ENCODE results near the gene NTM. TPM values are rescaled to one million over a fixed set of nuclear protein-coding genes. Genes with fewer than 3 reads are reported as not detected.

NTM gene
- total RNA-seq, 1 donor from 2014 or later: not detected

- no peak for TF ChIP-seq CTCF (IDR thresholded peaks at IDR 0.05)
- Mint-ChIP-seq H3K4me1 (no peaks in the 10 kb centered on the region), H3K36me3 (ENCODE audit: low read depth) (no peaks in the 10 kb centered on the region), H3K4me3 (no peak overlapping the region), H3K9me3 (peaks cover 3% of the 10 kb centered on the region), H3K27me3 (no peaks in the 10 kb centered on the region), H3K27ac (no peak overlapping the region)
- DNase-seq (no peak), ATAC-seq (ENCODE audit: low read depth) (no peak)
- intact Hi-C loops (cut with micrococcal nuclease): no loop called here
- POLR2A ChIA-PET: no interaction called here
- CTCF ChIA-PET: no interaction called here
Observed at GRCh38 chr11:131857246-131857645, 486.8 kb downstream of the NTM start.

- ChIA-PET POLR2A (no interaction called here), CTCF (no interaction called here)
- Mint-ChIP-seq H3K4me1 (no peaks in the 10 kb centered on the region), H3K27ac (no peak overlapping the region), H3K4me3 (no peak overlapping the region), H3K27me3 (no peaks in the 10 kb centered on the region), H3K9me3 (no peaks in the 10 kb centered on the region), H3K36me3 (ENCODE audit: low read depth) (no peaks in the 10 kb centered on the region)
- no peak for TF ChIP-seq CTCF (IDR thresholded peaks at IDR 0.05)
- ATAC-seq (ENCODE audit: low read depth) (no peak), DNase-seq (no peak)
- intact Hi-C loops (cut with micrococcal nuclease): no loop called here
Observed at GRCh38 chr11:131858505-131858904, 488.1 kb downstream of the NTM start.

GRCh38 chr11:131859538-131860210, 489.3 kb downstream of the NTM start:
- no peaks in the 10 kb centered on the region for H3K36me3 Mint-ChIP-seq (ENCODE audit: low read depth)
- ChIA-PET POLR2A (no interaction called here), CTCF (no interaction called here)
- no peak for ATAC-seq (ENCODE audit: low read depth)
- no peaks in the 10 kb centered on the region for H3K4me1 Mint-ChIP-seq
- H3K9me3 Mint-ChIP-seq: no peaks in the 10 kb centered on the region
- no peak overlapping the region for H3K4me3 Mint-ChIP-seq
- intact Hi-C loops (cut with micrococcal nuclease): no loop called here
- no peak overlapping the region for H3K27ac Mint-ChIP-seq
- no peak for TF ChIP-seq CTCF (IDR thresholded peaks at IDR 0.05)
- DNase-seq: no peak
- no peaks in the 10 kb centered on the region for H3K27me3 Mint-ChIP-seq

GRCh38 chr11:131864228-131864627, 493.8 kb downstream of the NTM start:
- ATAC-seq (ENCODE audit: low read depth): no peak
- intact Hi-C loops (cut with micrococcal nuclease): no loop called here

GRCh38 chr11:131865860-131866259, 495.4 kb downstream of the NTM start:
- Mint-ChIP-seq H3K4me1 (no peaks in the 10 kb centered on the region), H3K9me3 (no peaks in the 10 kb centered on the region), H3K27me3 (peaks cover 2% of the 10 kb centered on the region), H3K4me3 (no peak overlapping the region), H3K36me3 (ENCODE audit: low read depth) (no peaks in the 10 kb centered on the region), H3K27ac (no peak overlapping the region)
- ChIA-PET POLR2A (no interaction called here), CTCF (no interaction called here)
- ATAC-seq (ENCODE audit: low read depth) (no peak), DNase-seq (no peak)
- intact Hi-C loops (cut with micrococcal nuclease): no loop called here
- no peak for TF ChIP-seq CTCF (IDR thresholded peaks at IDR 0.05)

More at GRCh38 chr11:131864228-131864627, 493.8 kb downstream of the NTM start:
- ChIA-PET CTCF (no interaction called here), POLR2A (no interaction called here)
- no peak for DNase-seq
- H3K4me3 Mint-ChIP-seq: no peak overlapping the region
- TF ChIP-seq CTCF (IDR thresholded peaks at IDR 0.05): no peak
- no peaks in the 10 kb centered on the region for H3K36me3 Mint-ChIP-seq (ENCODE audit: low read depth)
- no peak overlapping the region for H3K27ac Mint-ChIP-seq
- no peaks in the 10 kb centered on the region for H3K9me3 Mint-ChIP-seq
- H3K4me1 Mint-ChIP-seq: no peaks in the 10 kb centered on the region
- peaks cover 2% of the 10 kb centered on the region for H3K27me3 Mint-ChIP-seq
